NCI-H128 (cell line): ENCODE results near the gene CTNNA3.

Source experiments
- DNase-seq: peaks from one replicate; lab custom pipeline; 2025; ENCODE audit not compliant: unreplicated experiment; lab: John Stamatoyannopoulos, UW

CTNNA3 gene

GRCh38 chr10:66183028-66183427 is 1513.0 kb downstream of the CTNNA3 start:
- DNase-seq, result no peak

GRCh38 chr10:66180581-66181318 is 1515.2 kb downstream of the CTNNA3 start:
- no peak for DNase-seq

- no peak for DNase-seq
These were observed 1516.0 kb downstream of the CTNNA3 start for GRCh38 chr10:66180021-66180420.

GRCh38 chr10:66176772-66177171 is 1519.2 kb downstream of the CTNNA3 start:
- DNase-seq, result no peak

GRCh38 chr10:66167816-66168215 is 1528.2 kb downstream of the CTNNA3 start:
- no peak for DNase-seq

GRCh38 chr10:66162560-66163143 is 1533.3 kb downstream of the CTNNA3 start:
- no peak for DNase-seq

GRCh38 chr10:66151346-66151745 is 1544.6 kb downstream of the CTNNA3 start:
- DNase-seq, result no peak

- DNase-seq, result no peak
These were observed 1547.7 kb downstream of the CTNNA3 start for GRCh38 chr10:66148312-66148711.

- no peak for DNase-seq
These were observed 1552.0 kb downstream of the CTNNA3 start for GRCh38 chr10:66144016-66144415.

GRCh38 chr10:66102756-66103155 is 1593.2 kb downstream of the CTNNA3 start:
- DNase-seq, result no peak

- no peak for DNase-seq
These were observed 1597.2 kb downstream of the CTNNA3 start for GRCh38 chr10:66098595-66099480.

GRCh38 chr10:66095610-66096009 is 1600.4 kb downstream of the CTNNA3 start:
- DNase-seq, result no peak

- no peak for DNase-seq
These were observed 1610.1 kb downstream of the CTNNA3 start for GRCh38 chr10:66085906-66086305.

- DNase-seq, result no peak
These were observed 1624.1 kb downstream of the CTNNA3 start for GRCh38 chr10:66071907-66072306.

GRCh38 chr10:66058594-66058993 is 1637.4 kb downstream of the CTNNA3 start:
- DNase-seq, result no peak

- no peak for DNase-seq
These were observed 1646.7 kb downstream of the CTNNA3 start for GRCh38 chr10:66049335-66049734.

GRCh38 chr10:66045859-66046258 is 1650.1 kb downstream of the CTNNA3 start:
- no peak for DNase-seq

GRCh38 chr10:66041771-66042170 is 1654.2 kb downstream of the CTNNA3 start:
- DNase-seq, result no peak

GRCh38 chr10:66038623-66039022 is 1657.4 kb downstream of the CTNNA3 start:
- no peak for DNase-seq

- no peak for DNase-seq
These were observed 1669.7 kb downstream of the CTNNA3 start for GRCh38 chr10:66026321-66026720.

GRCh38 chr10:66025186-66025585 is 1670.8 kb downstream of the CTNNA3 start:
- no peak for DNase-seq

- no peak for DNase-seq
These were observed 1674.6 kb downstream of the CTNNA3 start for GRCh38 chr10:66021423-66021822.
